Measurements from ENCODE around the gene BABAM2. TPM values are rescaled to one million over a fixed set of nuclear protein-coding genes. Genes with fewer than 3 reads are reported as not detected.
A peak's percentile ranks its signal among the peaks of the same experiment; 100 is the strongest.

BABAM2 gene
- polyA plus RNA-seq, 3 donors, result 33.2 to 52.8 (median 49.3) TPM

- DNase-seq, result no peak
Measured at GRCh38 chr2:28347193-28347592, 456.7 kb downstream of the BABAM2 start.

DNA sequence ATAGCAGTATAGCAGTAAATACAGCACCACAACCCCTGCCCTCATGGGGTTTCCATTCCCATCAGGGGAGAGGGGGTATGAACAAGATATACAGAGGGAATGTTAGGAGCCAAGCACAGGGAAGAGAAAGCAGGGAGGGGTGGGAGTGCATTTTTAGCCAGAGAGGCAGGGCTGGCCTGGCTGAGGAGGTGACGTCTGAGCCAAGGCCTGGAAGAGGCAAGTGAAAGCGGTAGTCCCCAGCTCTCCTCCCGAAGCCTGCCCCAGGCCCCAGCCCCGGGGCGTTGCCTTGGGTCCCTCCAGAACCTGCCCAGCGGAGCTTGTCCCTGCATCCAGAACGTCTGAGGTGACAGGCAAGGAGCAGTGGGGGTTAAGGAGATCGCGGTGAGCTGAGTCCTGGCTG is 457.1 kb downstream of the BABAM2 start:
- Mint-ChIP-seq H3K36me3 (no peaks in the 10 kb centered on the region), H3K27me3 (ENCODE audit: low read depth in 3 of 3) (peaks cover 4 to 12% (median 8%) of the 10 kb centered on the region in 3 donors), H3K4me3 (peak overlapping the region in 1 of 2 donors; percentile 21), H3K4me1 (peaks cover 18% of the 10 kb centered on the region), H3K9me3 (no peaks in the 10 kb centered on the region), H3K27ac (peak overlapping the region in 2 of 7 donors; percentile 51 to 73)
- no peaks in the 10 kb centered on the region for H3K36me3 ChIP-seq (replicated peaks in 1 of 2; ENCODE audit: control insufficient read depth in 1 of 2, insufficient read depth in 2 of 2, low read length in 2 of 2)
- intact Hi-C loops (cut with micrococcal nuclease), result no loop called here
- no peak overlapping the region for H3K4me3 ChIP-seq (replicated peaks in 1 of 3; ENCODE audit: low read depth in 2 of 3, low read length in 3 of 3)
- peaks cover 25% of the 10 kb centered on the region in 2 donors for H3K4me1 ChIP-seq (ENCODE audit: control insufficient read depth in 1 of 2, insufficient read depth in 2 of 2, low read length in 2 of 2)
- 78% methylated on average over 7 of the region's 9 CpGs for WGBS (ENCODE audit: insufficient coverage)
- no peaks in the 10 kb centered on the region for H3K27me3 ChIP-seq (ENCODE audit: control insufficient read depth in 2 of 2, insufficient read depth in 2 of 2, low read length in 2 of 2)
- no peaks in the 10 kb centered on the region for H3K79me2 ChIP-seq (ENCODE audit: insufficient read depth, low read length)
- peak overlapping the region; percentile 30 for H2AFZ ChIP-seq (ENCODE audit: insufficient read depth, low read depth, low read length, poor library complexity, severe bottlenecking)
- no peak overlapping the region for H3K9ac ChIP-seq (ENCODE audit: insufficient read depth, low read length, poor library complexity, severe bottlenecking)
- peak overlapping the region; percentile 15 for H3K4me2 ChIP-seq (replicated peaks; ENCODE audit: extremely low read depth, low read length, poor library complexity, severe bottlenecking)
- TF ChIP-seq, protein P1, sequence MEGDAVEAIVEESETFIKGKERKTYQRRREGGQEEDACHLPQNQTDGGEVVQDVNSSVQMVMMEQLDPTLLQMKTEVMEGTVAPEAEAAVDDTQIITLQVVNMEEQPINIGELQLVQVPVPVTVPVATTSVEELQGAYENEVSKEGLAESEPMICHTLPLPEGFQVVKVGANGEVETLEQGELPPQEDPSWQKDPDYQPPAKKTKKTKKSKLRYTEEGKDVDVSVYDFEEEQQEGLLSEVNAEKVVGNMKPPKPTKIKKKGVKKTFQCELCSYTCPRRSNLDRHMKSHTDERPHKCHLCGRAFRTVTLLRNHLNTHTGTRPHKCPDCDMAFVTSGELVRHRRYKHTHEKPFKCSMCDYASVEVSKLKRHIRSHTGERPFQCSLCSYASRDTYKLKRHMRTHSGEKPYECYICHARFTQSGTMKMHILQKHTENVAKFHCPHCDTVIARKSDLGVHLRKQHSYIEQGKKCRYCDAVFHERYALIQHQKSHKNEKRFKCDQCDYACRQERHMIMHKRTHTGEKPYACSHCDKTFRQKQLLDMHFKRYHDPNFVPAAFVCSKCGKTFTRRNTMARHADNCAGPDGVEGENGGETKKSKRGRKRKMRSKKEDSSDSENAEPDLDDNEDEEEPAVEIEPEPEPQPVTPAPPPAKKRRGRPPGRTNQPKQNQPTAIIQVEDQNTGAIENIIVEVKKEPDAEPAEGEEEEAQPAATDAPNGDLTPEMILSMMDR (IDR thresholded peaks at IDR 0.05), result no peak
- H3K9me3 ChIP-seq (replicated peaks in 1 of 2; ENCODE audit: control insufficient read depth in 1 of 2, insufficient read depth in 1 of 2, low read length in 2 of 2), result no peaks in the 10 kb centered on the region
- no peaks in the 10 kb centered on the region for H4K20me1 ChIP-seq (ENCODE audit: insufficient read depth, low read length)
- no peak for DNase-seq
- no peak overlapping the region for H3K27ac ChIP-seq (ENCODE audit: low read depth in 1 of 2, low read length in 2 of 2)

More at GRCh38 chr2:28347193-28347592, 456.7 kb downstream of the BABAM2 start:
- Histone ChIP-seq H3K79me2 (ENCODE audit: insufficient read depth, low read length) (no peaks in the 10 kb centered on the region), H3K36me3 (replicated peaks in 1 of 2; ENCODE audit: control insufficient read depth in 1 of 2, insufficient read depth in 2 of 2, low read length in 2 of 2) (no peaks in the 10 kb centered on the region), H3K9me3 (replicated peaks in 1 of 2; ENCODE audit: control insufficient read depth in 1 of 2, insufficient read depth in 1 of 2, low read length in 2 of 2) (no peaks in the 10 kb centered on the region), H3K9ac (ENCODE audit: insufficient read depth, low read length, poor library complexity, severe bottlenecking) (no peak overlapping the region), H3K27ac (ENCODE audit: low read depth in 1 of 2, low read length in 2 of 2) (no peak overlapping the region), H3K4me1 (ENCODE audit: control insufficient read depth in 1 of 2, insufficient read depth in 2 of 2, low read length in 2 of 2) (peaks cover 29% of the 10 kb centered on the region in 2 donors), H2AFZ (ENCODE audit: insufficient read depth, low read depth, low read length, poor library complexity, severe bottlenecking) (no peak overlapping the region), H4K20me1 (ENCODE audit: insufficient read depth, low read length) (no peaks in the 10 kb centered on the region), H3K4me2 (replicated peaks; ENCODE audit: extremely low read depth, low read length, poor library complexity, severe bottlenecking) (no peak overlapping the region), H3K4me3 (replicated peaks in 1 of 3; ENCODE audit: low read depth in 2 of 3, low read length in 3 of 3) (no peak overlapping the region), H3K27me3 (ENCODE audit: control insufficient read depth in 2 of 2, insufficient read depth in 2 of 2, low read length in 2 of 2) (no peaks in the 10 kb centered on the region)
- intact Hi-C loops (cut with micrococcal nuclease), result no loop called here
- TF ChIP-seq, protein P1 (IDR thresholded peaks at IDR 0.05), result no peak
- Mint-ChIP-seq H3K27me3 (ENCODE audit: low read depth in 3 of 3) (peaks cover 4 to 11% (median 7%) of the 10 kb centered on the region in 3 donors), H3K27ac (peak overlapping the region in 2 of 7 donors; percentile 7 to 51), H3K36me3 (no peaks in the 10 kb centered on the region), H3K9me3 (no peaks in the 10 kb centered on the region), H3K4me1 (peaks cover 22% of the 10 kb centered on the region), H3K4me3 (peak overlapping the region in 1 of 2 donors; percentile 21)
- 98% methylated on average over 6 of the region's 6 CpGs for WGBS (ENCODE audit: insufficient coverage)
